RWPE2 (cell line): ENCODE results near the gene GATAD1.

Experiments used
- ATAC-seq: fragments of 200-7000 bp; cut with Tn5 transposase; 3 replicates; pipeline ENCODE4 v1.9.1; 2021; ENCODE audit warnings: low read depth
- DNase-seq: peaks from one replicate; pipeline ENCODE4 v3.0.0-alpha.2; 2020; ENCODE audit warnings: low spot score
- H3K27ac ChIP-seq: fragments of 450-650 bp; 2 replicates; pipeline ENCODE4 v1.5.1; 2017; ENCODE audit warnings: mild to moderate bottlenecking; ENCODE audit not compliant: poor library complexity, severe bottlenecking
- H3K27me3 ChIP-seq: fragments of 250-450 bp; sonication (Bioruptor Pico); 2 replicates; pipeline ENCODE4 v1.5.1; 2021; ENCODE audit warnings: mild to moderate bottlenecking, moderate library complexity; ENCODE audit not compliant: insufficient read depth, poor library complexity, severe bottlenecking
- H3K36me3 ChIP-seq: fragments of 250-450 bp; sonication (Bioruptor Pico); 2 replicates; pipeline ENCODE4 v1.5.1; 2020; ENCODE audit warnings: low read depth, mild to moderate bottlenecking, moderate library complexity
- H3K4me1 ChIP-seq: fragments of 250-450 bp; sonication (Bioruptor Pico); 2 replicates; pipeline ENCODE4 v1.5.1; 2021; ENCODE audit warnings: mild to moderate bottlenecking, moderate library complexity; ENCODE audit not compliant: insufficient read depth, poor library complexity, severe bottlenecking
- H3K4me3 ChIP-seq: fragments of 250-450 bp; sonication (Bioruptor Pico); 2 replicates; pipeline ENCODE4 v1.5.1; 2021; ENCODE audit warnings: mild to moderate bottlenecking, moderate library complexity; ENCODE audit not compliant: severe bottlenecking
- H3K9me3 ChIP-seq: fragments of 250-450 bp; sonication (Bioruptor Pico); 2 replicates; pipeline ENCODE4 v1.5.1; 2021; ENCODE audit warnings: mild to moderate bottlenecking, moderate library complexity; ENCODE audit not compliant: severe bottlenecking
- TF ChIP-seq, protein P1 (sequence below): fragments of 450-650 bp; IDR thresholded peaks from one replicate; pipeline ENCODE4 v1.5.1; 2017; ENCODE audit warnings: mild to moderate bottlenecking, moderate library complexity; ENCODE audit not compliant: poor library complexity, severe bottlenecking

The GATAD1 gene

DNA sequence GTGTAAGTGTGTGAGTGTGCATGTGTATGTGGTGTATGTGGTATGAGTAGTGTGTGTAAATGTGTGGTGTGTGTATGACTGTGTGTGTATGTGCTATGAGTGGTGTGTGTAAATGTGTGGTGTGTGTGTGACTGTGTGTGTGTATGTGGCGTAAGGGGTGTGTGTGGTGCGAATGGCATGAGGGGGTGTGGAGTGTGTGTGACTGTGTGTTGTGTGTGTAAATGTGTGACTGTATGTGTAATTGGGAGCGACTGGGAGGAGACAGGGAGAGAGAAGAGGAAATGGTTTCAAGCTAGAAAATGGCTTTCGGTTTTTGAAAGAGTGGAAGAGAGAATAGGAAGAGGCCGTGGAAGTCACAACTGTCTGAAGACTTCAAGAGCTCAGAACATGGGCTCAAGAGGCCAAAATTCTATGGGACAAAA is 23.6 kb upstream of the GATAD1 start:
- Histone ChIP-seq H3K4me3 (no peak overlapping the region), H3K27ac (no peak overlapping the region), H3K36me3 (no peaks in the 10 kb centered on the region), H3K27me3 (no peaks in the 10 kb centered on the region), H3K9me3 (no peaks in the 10 kb centered on the region), H3K4me1 (no peaks in the 10 kb centered on the region)
- no peak for ATAC-seq
- TF ChIP-seq, protein P1, sequence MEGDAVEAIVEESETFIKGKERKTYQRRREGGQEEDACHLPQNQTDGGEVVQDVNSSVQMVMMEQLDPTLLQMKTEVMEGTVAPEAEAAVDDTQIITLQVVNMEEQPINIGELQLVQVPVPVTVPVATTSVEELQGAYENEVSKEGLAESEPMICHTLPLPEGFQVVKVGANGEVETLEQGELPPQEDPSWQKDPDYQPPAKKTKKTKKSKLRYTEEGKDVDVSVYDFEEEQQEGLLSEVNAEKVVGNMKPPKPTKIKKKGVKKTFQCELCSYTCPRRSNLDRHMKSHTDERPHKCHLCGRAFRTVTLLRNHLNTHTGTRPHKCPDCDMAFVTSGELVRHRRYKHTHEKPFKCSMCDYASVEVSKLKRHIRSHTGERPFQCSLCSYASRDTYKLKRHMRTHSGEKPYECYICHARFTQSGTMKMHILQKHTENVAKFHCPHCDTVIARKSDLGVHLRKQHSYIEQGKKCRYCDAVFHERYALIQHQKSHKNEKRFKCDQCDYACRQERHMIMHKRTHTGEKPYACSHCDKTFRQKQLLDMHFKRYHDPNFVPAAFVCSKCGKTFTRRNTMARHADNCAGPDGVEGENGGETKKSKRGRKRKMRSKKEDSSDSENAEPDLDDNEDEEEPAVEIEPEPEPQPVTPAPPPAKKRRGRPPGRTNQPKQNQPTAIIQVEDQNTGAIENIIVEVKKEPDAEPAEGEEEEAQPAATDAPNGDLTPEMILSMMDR: no peak
- DNase-seq: no peak

DNA sequence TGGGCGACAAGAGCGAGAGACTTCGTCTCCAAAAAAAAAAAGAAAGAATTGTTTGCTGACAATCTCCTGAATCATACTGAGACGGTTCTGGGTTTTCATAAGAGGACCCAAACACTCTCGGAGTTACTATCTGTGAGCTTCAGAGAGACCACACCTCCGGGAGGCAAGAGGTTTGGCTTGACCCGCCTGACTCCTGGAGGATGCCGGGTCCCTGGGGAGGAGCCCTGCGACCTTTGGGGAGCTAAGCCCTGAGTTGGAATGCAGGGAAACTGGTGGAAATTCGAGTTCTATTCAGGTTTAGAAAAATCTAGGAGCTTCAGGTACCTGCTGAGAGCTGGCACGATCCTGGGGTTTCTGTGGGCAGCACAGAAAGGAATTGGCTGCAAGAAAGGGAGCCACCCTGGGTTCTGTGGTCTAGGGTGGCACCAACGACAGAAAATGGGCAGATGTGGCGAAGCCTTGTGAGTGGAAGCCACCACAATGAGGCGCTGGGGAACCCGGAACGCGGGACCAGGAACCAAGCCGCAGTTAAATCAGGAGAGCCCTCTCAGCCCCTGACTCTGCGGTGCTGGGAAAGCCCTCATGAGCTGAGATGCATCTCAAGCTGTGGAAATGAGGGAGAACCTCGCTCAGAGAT is 21.9 kb upstream of the GATAD1 start:
- DNase-seq (no peak), ATAC-seq (no peak)
- Histone ChIP-seq H3K4me3 (no peak overlapping the region), H3K27ac (no peak overlapping the region), H3K36me3 (no peaks in the 10 kb centered on the region), H3K4me1 (no peaks in the 10 kb centered on the region), H3K9me3 (no peaks in the 10 kb centered on the region), H3K27me3 (no peaks in the 10 kb centered on the region)
- TF ChIP-seq, protein P1: no peak

DNA sequence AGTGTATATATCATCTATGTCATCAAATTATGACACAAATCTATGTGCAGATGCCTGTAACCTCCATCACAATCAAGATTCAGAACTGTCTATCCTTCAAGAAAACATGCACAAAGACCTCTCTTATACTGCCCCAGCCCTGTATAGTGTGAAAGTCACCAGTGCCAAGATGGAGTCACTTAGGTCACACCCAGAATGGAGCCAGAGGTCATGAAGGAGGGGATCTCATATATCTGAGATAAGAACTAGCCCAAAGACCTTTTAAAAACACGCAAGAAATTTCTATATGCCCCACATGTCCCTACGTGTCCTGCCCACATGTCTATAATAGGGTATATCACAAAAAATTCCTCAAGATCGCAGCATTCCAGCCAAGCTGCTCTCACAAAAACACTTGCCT is 20.1 kb upstream of the GATAD1 start:
- H3K4me3 ChIP-seq: no peak overlapping the region
- DNase-seq (no peak), ATAC-seq (no peak)
- TF ChIP-seq, protein P1: no peak
- H3K27ac ChIP-seq: no peak overlapping the region
- H3K9me3 ChIP-seq: no peaks in the 10 kb centered on the region
- H3K27me3 ChIP-seq: no peaks in the 10 kb centered on the region
- no peaks in the 10 kb centered on the region for H3K4me1 ChIP-seq
- no peaks in the 10 kb centered on the region for H3K36me3 ChIP-seq

DNA sequence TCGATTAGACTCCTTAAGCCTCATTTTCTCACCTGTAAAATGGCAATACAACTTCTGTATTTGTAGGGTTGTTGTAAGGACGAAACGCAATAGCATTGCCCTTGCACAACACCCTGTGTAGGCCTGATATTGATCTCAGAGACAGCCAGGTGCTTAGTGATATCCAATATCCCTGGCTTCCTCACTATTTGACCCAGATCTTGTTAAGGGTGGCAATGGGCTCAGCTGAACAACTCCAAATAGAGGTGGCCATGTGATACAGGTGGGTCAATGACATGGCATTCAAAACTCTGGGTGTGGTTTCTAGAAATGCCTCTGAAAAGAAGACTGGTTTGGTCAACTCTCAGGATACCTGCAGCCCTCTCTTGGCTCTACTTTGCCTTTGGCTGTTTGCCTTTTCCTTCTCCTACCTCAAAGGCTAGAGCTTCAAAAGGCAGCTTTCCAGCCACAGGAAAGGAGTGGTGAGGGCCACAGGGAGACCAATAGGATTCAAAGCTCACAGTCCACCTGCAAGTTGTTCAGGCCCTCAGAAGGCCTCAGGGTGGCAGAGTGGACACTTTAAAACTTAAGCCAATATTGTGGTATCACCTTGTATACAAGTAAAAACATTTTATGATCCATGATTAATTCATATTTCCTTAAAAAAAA is 14.9 kb upstream of the GATAD1 start:
- no peak overlapping the region for H3K27ac ChIP-seq
- no peak overlapping the region for H3K4me3 ChIP-seq
- no peak for DNase-seq
- H3K9me3 ChIP-seq: no peaks in the 10 kb centered on the region
- no peaks in the 10 kb centered on the region for H3K36me3 ChIP-seq
- TF ChIP-seq, protein P1: no peak
- no peaks in the 10 kb centered on the region for H3K27me3 ChIP-seq
- H3K4me1 ChIP-seq: no peaks in the 10 kb centered on the region
- ATAC-seq: no peak

DNA sequence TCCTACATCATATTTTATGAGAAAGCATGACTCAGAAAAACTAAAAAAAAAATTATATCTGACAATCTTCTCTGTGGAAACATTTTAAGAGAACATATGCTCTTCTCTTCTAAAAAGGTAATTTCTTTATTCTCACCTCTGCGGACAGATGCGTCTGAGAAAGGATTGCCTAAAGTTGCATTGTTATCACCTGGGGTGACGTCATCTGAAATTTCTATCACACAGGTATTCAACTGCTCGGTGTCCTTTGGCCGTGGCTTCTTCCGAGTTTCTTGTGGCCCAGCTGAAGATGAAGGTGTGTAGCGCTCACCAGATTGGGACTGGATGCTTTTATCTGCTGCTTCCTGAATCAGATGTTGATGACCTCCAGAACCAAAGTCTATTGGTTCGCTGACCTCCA is 14.3 kb upstream of the GATAD1 start:
- no peaks in the 10 kb centered on the region for H3K9me3 ChIP-seq
- H3K36me3 ChIP-seq: no peaks in the 10 kb centered on the region
- no peak for DNase-seq
- TF ChIP-seq, protein P1: no peak
- ATAC-seq: no peak
- no peak overlapping the region for H3K4me3 ChIP-seq
- H3K27me3 ChIP-seq: no peaks in the 10 kb centered on the region
- H3K4me1 ChIP-seq: no peaks in the 10 kb centered on the region
- H3K27ac ChIP-seq: no peak overlapping the region
